ENCODE data around the gene DNAJC7. TPM values are rescaled to one million over a fixed set of nuclear protein-coding genes. Genes with fewer than 3 reads are reported as not detected.

The DNAJC7 gene
- total RNA-seq, 1 donor from 2014 or later: 92.5 TPM

GRCh38 chr17:41998497-41998896, 18.7 kb downstream of the DNAJC7 start:
- H3K36me3 ChIP-seq: peaks cover 1% of the 10 kb centered on the region
- peaks cover 29% of the 10 kb centered on the region for H3K36me3 Mint-ChIP-seq

GRCh38 chr17:41996855-41997164, 20.4 kb downstream of the DNAJC7 start:
- Histone ChIP-seq H3K79me2 (ENCODE audit: low read depth) (peaks cover 12% of the 10 kb centered on the region), H3K36me3 (peaks cover 3% of the 10 kb centered on the region), H3K4me2 (no peak overlapping the region), H3K9ac (no peak overlapping the region), H3F3A (ENCODE audit: low read depth) (no peaks in the 10 kb centered on the region), H2AFZ (replicated peaks) (no peak overlapping the region), H3K27ac (no peak overlapping the region), H3K4me1 (no peaks in the 10 kb centered on the region), H3K27me3 (no peaks in the 10 kb centered on the region), H4K20me1 (ENCODE audit: low read depth) (peaks cover 10% of the 10 kb centered on the region), H3K4me3 (no peak overlapping the region), H3K9me3 (ENCODE audit: low read depth) (no peaks in the 10 kb centered on the region)
- no peaks in the 10 kb centered on the region for H3K27me3 Mint-ChIP-seq (ENCODE audit: insufficient read depth, low read depth)
- H3K4me1 Mint-ChIP-seq: no peaks in the 10 kb centered on the region
- H3K36me3 Mint-ChIP-seq: peaks cover 37% of the 10 kb centered on the region
- H3K27ac Mint-ChIP-seq: no peak overlapping the region
- no peaks in the 10 kb centered on the region for H3K9me3 Mint-ChIP-seq
- no peak overlapping the region for H3K4me3 Mint-ChIP-seq
- no peak for DNase-seq (ENCODE audit: low spot score)
- TF ChIP-seq EZH2 (IDR thresholded peaks at IDR 0.05): no peak
- TF ChIP-seq CTCF (IDR thresholded peaks at IDR 0.05): no peak
- TF ChIP-seq EZH2phosphoT487 (IDR thresholded peaks at IDR 0.05): no peak

More at GRCh38 chr17:41998497-41998896, 18.7 kb downstream of the DNAJC7 start:
- Histone ChIP-seq H3K79me2 (ENCODE audit: low read depth) (peaks cover 29% of the 10 kb centered on the region), H3K9me3 (ENCODE audit: low read depth) (no peaks in the 10 kb centered on the region), H3F3A (ENCODE audit: low read depth) (no peaks in the 10 kb centered on the region), H3K4me1 (no peaks in the 10 kb centered on the region), H4K20me1 (ENCODE audit: low read depth) (peaks cover 21% of the 10 kb centered on the region), H3K27me3 (no peaks in the 10 kb centered on the region), H3K27ac (no peak overlapping the region), H2AFZ (replicated peaks) (no peak overlapping the region), H3K4me3 (no peak overlapping the region), H3K9ac (no peak overlapping the region), H3K4me2 (no peak overlapping the region)
- TF ChIP-seq EZH2 (IDR thresholded peaks at IDR 0.05) (no peak), EZH2phosphoT487 (IDR thresholded peaks at IDR 0.05) (no peak), CTCF (IDR thresholded peaks at IDR 0.05) (no peak)
- DNase-seq (ENCODE audit: low spot score): no peak
- Mint-ChIP-seq H3K27ac (no peak overlapping the region), H3K4me1 (no peaks in the 10 kb centered on the region), H3K27me3 (ENCODE audit: insufficient read depth, low read depth) (no peaks in the 10 kb centered on the region), H3K4me3 (no peak overlapping the region), H3K9me3 (no peaks in the 10 kb centered on the region)

GRCh38 chr17:41992576-41992975, 24.7 kb downstream of the DNAJC7 start:
- no peaks in the 10 kb centered on the region for H3K27me3 Mint-ChIP-seq (ENCODE audit: insufficient read depth, low read depth)
- no peaks in the 10 kb centered on the region for H3K9me3 Mint-ChIP-seq
- no peak overlapping the region for H3K27ac ChIP-seq

More at GRCh38 chr17:41992576-41992975, 24.7 kb downstream of the DNAJC7 start:
- no peak for TF ChIP-seq EZH2phosphoT487 (IDR thresholded peaks at IDR 0.05)
- no peak for TF ChIP-seq CTCF (IDR thresholded peaks at IDR 0.05)
- TF ChIP-seq EZH2 (IDR thresholded peaks at IDR 0.05): no peak
- DNase-seq (ENCODE audit: low spot score): no peak
- Mint-ChIP-seq H3K36me3 (peaks cover 36% of the 10 kb centered on the region), H3K4me3 (no peak overlapping the region), H3K27ac (no peak overlapping the region), H3K4me1 (no peaks in the 10 kb centered on the region)
- peaks cover 11% of the 10 kb centered on the region for H3K36me3 ChIP-seq
- peaks cover 2% of the 10 kb centered on the region for H4K20me1 ChIP-seq (ENCODE audit: low read depth)
- no peak overlapping the region for H2AFZ ChIP-seq (replicated peaks)
- H3K9me3 ChIP-seq (ENCODE audit: low read depth): no peaks in the 10 kb centered on the region
- no peaks in the 10 kb centered on the region for H3K27me3 ChIP-seq
- H3K4me1 ChIP-seq: no peaks in the 10 kb centered on the region
- H3K4me2 ChIP-seq: no peak overlapping the region
- no peaks in the 10 kb centered on the region for H3F3A ChIP-seq (ENCODE audit: low read depth)
- H3K4me3 ChIP-seq: no peak overlapping the region
- no peaks in the 10 kb centered on the region for H3K79me2 ChIP-seq (ENCODE audit: low read depth)
- H3K9ac ChIP-seq: no peak overlapping the region

Measured in neural progenitor cell (in vitro differentiated cells).